AG08396 (cell line): ENCODE results near the gene MACROD2.
"Not testable (repeated sequence)": the region's sequence is repeated elsewhere in the genome, so short reads cannot be mapped to it uniquely, and the experiment has no call there.

Source experiments
- DNase-seq: peaks from one replicate; pipeline ENCODE4 v3.0.0; 2012; ENCODE audit warnings: low spot score, mixed read lengths

MACROD2 gene

GRCh38 chr20:14410869-14411555, 415.7 kb downstream of the MACROD2 start:
- no peak for DNase-seq

GRCh38 chr20:14412065-14412681, 416.9 kb downstream of the MACROD2 start:
- DNase-seq, result no peak

- DNase-seq, result no peak
Measured at GRCh38 chr20:14413835-14414234, 418.5 kb downstream of the MACROD2 start.

GRCh38 chr20:14414560-14414959, 419.2 kb downstream of the MACROD2 start:
- no peak for DNase-seq

DNA sequence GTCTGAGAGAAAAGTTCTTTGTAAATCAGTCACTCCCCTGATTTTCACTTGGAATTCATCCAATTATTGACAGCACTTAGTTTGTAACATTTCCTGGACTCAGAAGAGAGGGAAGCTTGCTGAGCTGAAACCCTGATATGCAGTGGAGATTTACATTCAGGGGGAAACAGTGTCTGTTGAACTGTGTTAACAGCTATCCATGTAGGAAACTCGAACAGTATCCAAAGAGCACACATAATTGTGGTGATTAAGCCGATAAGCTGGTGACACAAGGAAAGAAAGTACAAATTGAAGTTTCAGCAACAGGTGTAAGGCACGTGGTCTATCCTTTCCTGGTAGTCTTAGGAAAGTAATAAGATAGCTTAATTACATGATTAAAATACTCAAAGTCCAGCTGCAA, 420.2 kb downstream of the MACROD2 start:
- DNase-seq, result no peak

- DNase-seq, result no peak
Measured at GRCh38 chr20:14418376-14418775, 423.1 kb downstream of the MACROD2 start.

GRCh38 chr20:14422892-14423291, 427.6 kb downstream of the MACROD2 start:
- no peak for DNase-seq

- DNase-seq, result no peak
Measured at GRCh38 chr20:14431568-14431967, 436.3 kb downstream of the MACROD2 start.

DNA sequence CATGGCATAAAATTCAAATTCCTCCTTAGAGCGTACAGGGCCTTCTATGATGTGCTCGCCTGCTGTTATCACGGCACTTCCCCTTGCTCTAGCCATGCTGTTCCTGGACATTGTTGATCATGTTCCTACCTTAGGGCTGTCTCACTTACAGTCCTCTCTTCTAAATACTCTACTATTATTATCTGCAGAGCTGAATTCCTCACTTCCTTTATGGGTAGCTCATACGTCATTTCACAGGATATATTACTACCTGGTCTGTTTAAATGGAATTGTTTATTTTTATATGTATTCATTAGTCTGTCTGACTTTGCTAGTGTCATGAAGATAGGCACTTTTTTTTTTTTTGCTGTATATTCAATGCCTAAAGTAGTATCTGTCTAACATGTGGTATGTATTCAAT, 436.8 kb downstream of the MACROD2 start:
- no peak for DNase-seq

GRCh38 chr20:14432597-14432996, 437.3 kb downstream of the MACROD2 start:
- no peak for DNase-seq

- DNase-seq, result no peak
Measured at GRCh38 chr20:14434384-14435136, 439.2 kb downstream of the MACROD2 start.

- no peak for DNase-seq
Measured at GRCh38 chr20:14441201-14441600, 445.9 kb downstream of the MACROD2 start.

- no peak for DNase-seq
Measured at GRCh38 chr20:14444106-14444505, 448.8 kb downstream of the MACROD2 start.

DNA sequence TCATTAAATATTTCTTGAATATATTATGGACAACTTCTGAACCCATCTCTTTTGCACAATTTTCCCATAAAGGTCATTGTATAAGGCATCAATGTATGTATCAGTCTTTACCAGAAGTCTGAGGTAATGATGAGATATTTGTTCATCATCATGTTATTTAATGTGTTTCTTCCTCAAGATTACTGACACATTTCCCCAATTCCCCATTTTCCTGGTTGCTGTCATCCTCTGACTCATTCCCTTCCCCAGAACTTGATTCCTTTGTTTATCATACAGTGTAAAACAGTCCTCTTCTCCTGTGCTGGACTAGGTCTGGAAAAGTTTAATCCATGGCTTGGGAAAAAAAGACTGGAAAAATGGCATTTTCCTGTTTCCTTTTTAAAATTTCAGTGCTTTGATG, 450.0 kb downstream of the MACROD2 start:
- DNase-seq, result peak; percentile 29

- DNase-seq, result no peak
Measured at GRCh38 chr20:14445902-14446301, 450.6 kb downstream of the MACROD2 start.

- no peak for DNase-seq
Measured at GRCh38 chr20:14446446-14446845, 451.1 kb downstream of the MACROD2 start.

DNA sequence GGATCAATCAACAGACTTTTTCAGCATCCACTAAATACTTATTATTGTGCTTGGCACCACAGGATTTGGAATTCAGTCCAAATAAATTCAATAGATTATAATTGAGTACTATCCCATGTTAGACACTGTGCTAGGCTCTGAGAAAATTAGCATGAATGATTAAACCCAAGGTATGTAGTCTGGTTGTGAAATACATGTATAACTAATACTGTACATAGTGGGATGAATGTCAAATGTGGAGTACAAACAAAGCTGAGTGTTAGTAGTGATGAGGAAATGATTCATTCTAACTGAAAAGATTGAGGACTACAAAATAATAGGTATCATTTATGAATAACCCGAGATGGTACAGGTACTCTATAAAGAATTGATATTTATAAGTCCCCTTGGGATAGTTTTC, 454.0 kb downstream of the MACROD2 start:
- DNase-seq, result no peak

- DNase-seq, result no peak
Measured at GRCh38 chr20:14450256-14450655, 454.9 kb downstream of the MACROD2 start.

- no peak for DNase-seq
Measured at GRCh38 chr20:14451458-14451857, 456.1 kb downstream of the MACROD2 start.

DNA sequence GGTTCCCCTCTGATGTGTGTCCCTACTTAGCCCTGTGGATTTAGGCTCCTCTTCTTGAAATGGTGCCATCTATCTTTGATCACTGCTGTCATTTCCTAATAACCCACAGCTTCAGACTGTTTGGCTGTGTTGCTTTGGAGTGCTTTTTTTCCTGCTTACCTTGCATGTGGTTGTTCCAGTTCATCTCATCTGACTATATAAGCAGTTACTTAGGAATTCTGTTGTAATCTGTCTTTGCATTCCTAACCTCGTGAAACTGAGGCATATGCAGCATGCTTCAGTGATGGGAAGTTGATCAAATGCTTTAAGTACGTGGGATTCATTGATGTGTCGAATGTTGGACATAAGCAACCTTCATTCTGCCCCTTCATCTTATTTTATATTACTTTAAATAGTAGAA, 457.9 kb downstream of the MACROD2 start:
- no peak for DNase-seq

- no peak for DNase-seq
Measured at GRCh38 chr20:14454296-14454695, 459.0 kb downstream of the MACROD2 start.

DNA sequence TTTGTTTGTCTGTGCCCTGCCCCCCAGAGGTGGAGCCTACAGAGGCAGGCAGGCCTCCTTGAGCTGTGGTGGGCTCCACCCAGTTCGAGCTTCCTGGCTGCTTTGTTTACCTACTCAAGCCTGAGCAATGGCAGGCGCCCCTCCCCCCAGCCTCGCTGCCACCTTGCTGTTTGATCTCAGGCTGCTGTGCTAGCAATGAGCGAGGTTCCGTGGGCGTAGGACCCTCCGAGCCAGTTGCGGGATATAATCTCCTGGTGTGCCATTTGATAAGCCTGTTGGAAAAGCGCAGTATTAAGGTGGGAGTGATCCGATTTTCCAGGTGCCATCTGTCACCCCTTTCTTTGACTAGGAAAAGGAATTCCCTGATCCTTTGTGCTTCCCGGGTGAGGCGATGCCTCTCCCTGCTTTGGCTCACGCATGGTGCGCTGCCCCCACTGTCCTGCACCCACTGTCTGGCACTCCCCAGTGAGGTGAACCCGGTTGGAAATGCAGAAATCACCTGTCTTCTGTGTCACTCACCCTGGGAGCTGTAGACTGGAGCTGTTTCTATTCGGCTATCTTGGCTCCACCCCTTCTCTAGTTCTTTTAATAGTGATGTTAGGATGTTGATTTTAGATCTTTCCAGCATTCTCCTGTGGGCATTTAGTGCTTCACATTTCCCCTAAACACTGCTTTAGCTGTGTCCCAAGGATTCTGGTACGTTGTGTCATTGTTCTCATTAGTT, 471.9 kb downstream of the MACROD2 start:
- DNase-seq, result not testable (repeated sequence)
